HG03135 (cell line): ENCODE data around the gene AAK1.
"Not testable (repeated sequence)": the region's sequence is repeated elsewhere in the genome, so short reads cannot be mapped to it uniquely, and the experiment has no call there.

Experiments
- ATAC-seq: cut with Tn5 transposase; IDR thresholded peaks from one replicate; pipeline ENCODE4 v1.9.1; 2021; ENCODE audit warnings: mild to moderate bottlenecking, moderate library complexity; ENCODE audit not compliant: unreplicated experiment

Gene AAK1

DNA sequence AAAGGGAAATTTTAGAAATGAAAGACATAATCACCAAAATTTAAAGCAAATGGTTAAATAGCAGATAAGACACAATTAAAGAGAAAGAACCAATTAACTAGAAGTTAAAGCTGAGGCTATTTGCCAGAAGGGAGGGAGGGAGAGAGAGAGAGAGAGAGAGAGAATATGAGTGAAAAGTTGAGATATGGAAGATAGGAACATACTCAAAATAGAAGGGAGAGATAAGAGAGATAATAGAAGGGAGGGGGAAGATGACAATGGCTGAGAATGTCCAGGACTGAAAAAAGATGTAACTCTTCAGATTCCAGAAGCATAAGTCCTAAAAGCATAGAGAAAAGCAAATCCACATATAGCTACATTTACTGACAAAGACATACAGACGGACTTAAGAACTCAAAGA, 17.1 kb upstream of the AAK1 start:
- no peak for ATAC-seq

GRCh38 chr2:69659941-69660483, 16.5 kb upstream of the AAK1 start:
- no peak for ATAC-seq

DNA sequence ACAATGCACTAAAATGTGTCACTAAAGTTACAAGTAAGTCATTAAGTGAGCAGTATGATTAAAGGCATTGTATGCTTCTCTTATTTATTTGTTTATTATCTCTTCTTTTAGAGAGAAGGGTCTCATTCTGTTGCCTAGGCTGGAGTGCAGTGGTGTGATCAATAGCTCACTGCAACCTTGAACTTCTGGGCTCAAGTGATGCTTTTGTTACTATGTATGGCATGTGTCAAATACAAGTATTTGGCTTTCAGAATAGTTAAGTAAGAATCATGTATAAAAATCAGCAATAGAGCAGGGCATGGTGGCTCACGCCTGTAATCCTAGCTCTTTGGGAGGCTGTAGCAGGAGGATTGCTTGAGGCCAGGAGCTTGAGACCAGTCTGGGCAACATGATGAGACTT, 15.8 kb upstream of the AAK1 start:
- no peak for ATAC-seq

GRCh38 chr2:69652206-69652605, 8.7 kb upstream of the AAK1 start:
- ATAC-seq: no peak

- not testable (repeated sequence) for ATAC-seq
Measured at GRCh38 chr2:69647196-69647595, 3.7 kb upstream of the AAK1 start.

GRCh38 chr2:69646714-69647113, 3.2 kb upstream of the AAK1 start:
- no peak for ATAC-seq

- ATAC-seq: no peak
Measured at GRCh38 chr2:69645921-69646320, 2.4 kb upstream of the AAK1 start.

DNA sequence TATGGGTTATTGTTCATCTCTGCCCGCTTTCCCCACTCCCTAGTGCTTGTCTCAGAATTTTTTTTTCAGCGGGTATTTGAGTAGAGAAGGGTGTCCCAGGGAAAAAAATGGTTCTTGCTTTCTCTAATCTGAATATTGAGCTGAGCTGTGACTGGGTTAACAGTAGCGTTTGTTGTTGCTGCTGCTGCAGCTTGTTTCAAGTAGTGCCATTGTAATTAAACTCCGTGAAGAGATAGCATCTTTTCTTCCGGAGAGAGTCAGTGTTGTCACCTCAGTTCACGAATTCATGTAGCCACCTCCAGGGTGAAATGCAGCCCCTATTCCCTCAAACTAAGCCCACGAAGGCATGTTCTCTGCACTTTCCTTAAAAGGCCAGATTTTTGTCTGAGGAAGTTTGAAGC, 1.5 kb upstream of the AAK1 start:
- no peak for ATAC-seq

GRCh38 chr2:69644506-69644979, 1.0 kb upstream of the AAK1 start:
- ATAC-seq: no peak

GRCh38 chr2:69642709-69643601, 584 bp downstream of the AAK1 start:
- no peak for ATAC-seq

- ATAC-seq: no peak
Measured at GRCh38 chr2:69641887-69642708, 1.4 kb downstream of the AAK1 start.

- ATAC-seq: no peak
Measured at GRCh38 chr2:69641471-69641870, 2.1 kb downstream of the AAK1 start.

GRCh38 chr2:69639266-69639665, 4.3 kb downstream of the AAK1 start:
- ATAC-seq: no peak

DNA sequence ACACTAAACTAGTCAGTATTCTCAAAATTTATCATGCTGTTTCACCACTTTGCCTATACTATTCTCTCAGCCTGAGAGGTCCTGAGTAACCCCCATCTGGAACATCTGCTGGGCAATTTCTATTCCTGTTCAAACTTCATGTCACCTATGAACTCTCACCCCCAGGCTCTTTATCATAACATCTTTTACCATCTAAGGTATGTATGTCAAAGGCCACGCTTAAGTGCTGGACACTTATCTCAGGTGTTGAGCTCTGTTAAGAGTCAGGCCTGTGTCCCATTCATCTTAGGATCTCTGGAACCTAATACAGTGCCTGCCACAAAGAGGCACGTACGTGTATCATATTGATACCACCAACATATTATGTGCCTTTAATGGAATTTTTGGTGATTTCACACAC, 4.9 kb downstream of the AAK1 start:
- ATAC-seq: no peak

DNA sequence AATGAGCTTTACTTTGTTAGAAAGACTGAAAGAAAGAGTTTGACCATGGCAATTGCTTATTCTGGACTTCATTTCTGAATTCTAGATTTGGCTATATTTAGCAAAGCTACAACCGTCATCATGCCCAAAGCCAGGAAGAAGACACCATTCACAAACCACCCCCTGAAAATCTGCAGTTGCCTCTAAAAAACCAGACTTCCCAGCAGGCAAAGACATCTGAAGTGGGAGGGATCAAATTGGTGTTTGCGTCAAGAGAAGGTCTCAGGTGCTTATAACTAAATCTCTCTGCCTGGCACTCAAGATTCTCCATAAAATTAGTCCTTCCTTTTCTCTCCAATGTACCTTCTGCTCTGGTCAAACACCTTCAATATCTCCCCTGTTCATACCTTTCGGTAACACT, 5.6 kb downstream of the AAK1 start:
- ATAC-seq: no peak

DNA sequence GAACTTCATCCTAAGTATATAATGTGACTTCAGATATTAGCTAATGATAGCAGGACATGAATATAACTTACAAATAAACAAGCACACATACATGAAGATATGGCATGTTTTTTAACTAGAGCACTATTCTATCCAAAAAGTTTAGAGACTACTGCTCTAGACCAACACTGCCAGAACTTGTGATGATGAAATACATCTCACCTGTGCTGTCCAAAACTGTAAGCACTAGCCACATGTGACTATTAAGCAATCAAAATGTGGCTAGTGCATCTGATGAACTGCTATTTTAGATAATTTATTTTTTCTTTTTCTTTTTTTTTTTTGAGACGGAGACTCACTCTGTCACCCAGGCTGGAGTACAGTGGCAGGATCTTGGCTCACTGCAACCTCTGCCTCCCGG, 7.1 kb downstream of the AAK1 start:
- no peak for ATAC-seq

- ATAC-seq: no peak
Measured at GRCh38 chr2:69635432-69635831, 8.1 kb downstream of the AAK1 start.

DNA sequence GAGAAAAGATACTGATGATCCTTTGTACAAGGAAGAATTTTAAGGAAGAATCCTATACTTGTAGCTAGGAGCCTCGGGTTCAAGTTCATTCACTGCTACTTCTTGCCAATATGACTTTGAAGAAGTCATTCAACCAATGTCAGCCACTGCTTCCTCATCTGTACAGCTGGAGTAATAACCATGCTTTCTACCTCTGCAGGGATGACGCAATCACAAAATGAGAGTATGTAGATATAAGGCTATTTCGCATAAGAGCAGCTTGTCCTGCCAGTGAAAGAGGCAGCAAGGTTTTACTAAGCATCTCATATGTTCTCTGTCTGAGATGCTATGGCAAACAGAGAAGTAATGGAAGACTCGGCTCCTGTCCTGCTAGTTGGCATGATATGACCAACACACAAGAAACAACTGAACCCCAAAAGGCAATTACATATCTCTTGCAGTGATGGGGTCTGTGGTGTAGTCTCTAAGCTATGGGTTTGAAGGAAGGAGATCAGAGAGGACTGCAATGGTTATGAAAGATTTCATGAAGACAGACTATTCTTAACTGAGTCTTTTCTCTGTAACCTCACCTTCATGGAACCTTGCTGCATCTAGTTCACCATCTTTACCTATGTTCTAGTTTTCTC, 9.2 kb downstream of the AAK1 start:
- no peak for ATAC-seq

DNA sequence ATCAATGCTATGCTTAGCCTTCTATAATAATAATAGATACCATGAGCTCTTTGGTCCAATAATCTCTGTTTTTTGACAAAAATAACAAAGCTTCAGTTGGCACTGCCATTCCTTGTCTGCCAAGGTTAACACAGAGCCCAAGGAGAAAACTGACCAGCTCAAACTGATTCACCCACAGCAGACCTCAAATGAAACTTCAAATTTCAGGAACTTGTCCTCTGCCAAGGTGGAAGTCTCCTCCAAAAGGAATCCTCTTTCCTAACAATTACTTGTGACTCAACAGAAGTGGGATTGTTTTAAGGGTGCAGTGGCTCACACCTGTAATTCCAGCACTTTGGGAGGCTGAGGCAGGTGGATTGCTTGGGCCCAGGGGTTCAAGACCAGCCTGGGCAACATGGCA, 12.1 kb downstream of the AAK1 start:
- no peak for ATAC-seq

DNA sequence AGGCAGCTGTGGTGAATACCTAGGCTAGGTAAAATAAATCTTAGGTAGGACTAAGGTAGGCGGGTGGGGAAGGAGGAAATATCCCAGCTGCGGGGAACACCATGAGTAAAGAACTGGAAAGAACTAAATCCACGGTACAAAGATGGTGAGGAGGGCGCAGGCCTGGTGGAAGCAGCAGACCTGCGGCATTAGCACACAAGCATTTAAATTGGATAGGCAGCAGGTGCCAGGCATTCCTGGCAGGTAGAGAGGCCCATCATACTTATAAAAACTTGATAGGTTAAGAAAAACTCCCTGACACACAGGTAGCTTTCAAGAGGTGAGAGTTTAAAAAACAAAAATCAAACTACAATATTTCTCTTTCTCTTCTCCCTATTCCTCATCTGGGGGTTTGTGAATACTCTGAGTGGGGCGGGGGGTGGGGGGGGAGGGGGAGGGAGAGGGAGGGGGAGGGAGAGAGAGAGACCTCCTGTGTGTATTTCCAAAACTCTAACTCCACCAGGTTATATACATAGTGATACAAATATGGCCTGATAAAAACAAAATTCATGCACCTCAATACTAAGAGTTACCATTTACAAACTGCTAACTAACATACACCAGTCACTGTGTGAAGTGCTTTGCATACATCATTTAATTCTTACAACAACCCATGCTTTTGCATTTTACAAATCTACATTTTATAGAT, 13.5 kb downstream of the AAK1 start:
- ATAC-seq: no peak
